CD4-positive, alpha-beta T cell (primary cell): ENCODE measurements around the gene CRIP2. TPM values are rescaled to one million over a fixed set of nuclear protein-coding genes. Genes with fewer than 3 reads are reported as not detected.

Experiments
- ATAC-seq: fragments of 200-7000 bp; cut with Tn5 transposase; one replicate; pipeline ENCODE4 v1.10.0; 2022; ENCODE audit warnings: mild to moderate bottlenecking; ENCODE audit not compliant: poor library complexity
- CTCF ChIA-PET: fragments of 350-600 bp; sonication (Branson Sonifier 250); formaldehyde crosslinking; loops from one replicate; lab custom pipeline; 2021; ENCODE audit warnings: antibody characterized with exemption, inconsistent platforms; lab: Charles Lee
- POLR2A ChIA-PET: fragments of 350-600 bp; sonication (Branson Sonifier 250); formaldehyde crosslinking; loops from one replicate; lab custom pipeline; 2021; ENCODE audit warnings: antibody characterized with exemption, inconsistent platforms; lab: Charles Lee
- DNase-seq, 14 experiments: peaks; one replicate each; pipeline ENCODE4 v3.0.0-alpha.2; 2013 to 2020; ENCODE audit warnings: mixed read lengths in 2 of 14
- H3K27ac ChIP-seq, 2 donors: one replicate each; pipeline versions ENCODE4 v1.5.1 to v1.7.0; 2013; ENCODE audit warnings: low read length in 2 of 2, low read depth in 1 of 2, mild to moderate bottlenecking in 1 of 2
- H3K27me3 ChIP-seq, 2 experiments: 1 replicate in 1 of 2; 2 replicates in 1 of 2; pipeline versions ENCODE4 v1.6.1 to v1.7.0; 2013; ENCODE audit warnings: low read length in 2 of 2, control low read depth in 1 of 2, mild to moderate bottlenecking in 1 of 2, moderate library complexity in 1 of 2; ENCODE audit not compliant: insufficient read depth in 2 of 2, control insufficient read depth in 1 of 2
- H3K36me3 ChIP-seq: one replicate; pipeline ENCODE4 v1.6.1; 2013; ENCODE audit warnings: low read length, control low read depth; ENCODE audit not compliant: insufficient read depth
- H3K4me1 ChIP-seq: one replicate; pipeline ENCODE4 v1.6.1; 2013; ENCODE audit warnings: low read length, control low read depth; ENCODE audit not compliant: insufficient read depth
- H3K4me3 ChIP-seq: one replicate; pipeline ENCODE4 v1.5.1; 2013; ENCODE audit warnings: mild to moderate bottlenecking, low read length, moderate library complexity
- H3K9me3 ChIP-seq, 2 experiments: 1 replicate in 1 of 2; 2 replicates in 1 of 2; pipeline versions ENCODE4 v1.6.1 to v1.7.0; 2013; ENCODE audit warnings: low read length in 2 of 2, mild to moderate bottlenecking in 2 of 2, control low read depth in 1 of 2, moderate library complexity in 1 of 2; ENCODE audit not compliant: control insufficient read depth in 1 of 2, insufficient read depth in 1 of 2
- H3K27ac Mint-ChIP-seq: one replicate; pipeline ENCODE4 v1.8.0; 2020; ENCODE audit warnings: mixed read lengths
- H3K27me3 Mint-ChIP-seq: one replicate; pipeline ENCODE4 v1.8.0; 2021; ENCODE audit warnings: mixed read lengths
- H3K36me3 Mint-ChIP-seq: one replicate; pipeline ENCODE4 v1.8.0; 2021; ENCODE audit warnings: low read depth, mixed read lengths
- H3K4me1 Mint-ChIP-seq: one replicate; pipeline ENCODE4 v1.8.0; 2021; ENCODE audit warnings: low read depth, mixed read lengths
- H3K4me3 Mint-ChIP-seq: one replicate; pipeline ENCODE4 v1.8.0; 2020; ENCODE audit warnings: mild to moderate bottlenecking, mixed read lengths
- H3K9me3 Mint-ChIP-seq: one replicate; pipeline ENCODE4 v1.8.0; 2020; ENCODE audit warnings: mixed read lengths
- intact Hi-C, 2 experiments: fragments of 100-400 bp; cut with DNase I in 1 of 2; cut with micrococcal nuclease in 1 of 2; formaldehyde crosslinking; loops; one replicate each; pipeline versions ENCODE4 v1.15.1 to v1.9.0; 2023 to 2025; cut with DNase I, micrococcal nuclease
- total RNA-seq, 174 experiments: library from RNA in 2 of 174; stranded (reverse) in 2 of 174; gene quantifications; one replicate each; pipeline ENCODE4 v1.2.3 and lab custom pipeline; 2021 to 2026
- TF ChIP-seq, protein P1 (sequence below): fragments of 200-600 bp; IDR thresholded peaks from one replicate; pipeline ENCODE4 v1.8.0; 2022; ENCODE audit warnings: antibody characterized with exemption, mild to moderate bottlenecking

Gene CRIP2
- total RNA-seq, 2 experiments from 2014 or later, result 62.5 to 68.3 TPM

DNA sequence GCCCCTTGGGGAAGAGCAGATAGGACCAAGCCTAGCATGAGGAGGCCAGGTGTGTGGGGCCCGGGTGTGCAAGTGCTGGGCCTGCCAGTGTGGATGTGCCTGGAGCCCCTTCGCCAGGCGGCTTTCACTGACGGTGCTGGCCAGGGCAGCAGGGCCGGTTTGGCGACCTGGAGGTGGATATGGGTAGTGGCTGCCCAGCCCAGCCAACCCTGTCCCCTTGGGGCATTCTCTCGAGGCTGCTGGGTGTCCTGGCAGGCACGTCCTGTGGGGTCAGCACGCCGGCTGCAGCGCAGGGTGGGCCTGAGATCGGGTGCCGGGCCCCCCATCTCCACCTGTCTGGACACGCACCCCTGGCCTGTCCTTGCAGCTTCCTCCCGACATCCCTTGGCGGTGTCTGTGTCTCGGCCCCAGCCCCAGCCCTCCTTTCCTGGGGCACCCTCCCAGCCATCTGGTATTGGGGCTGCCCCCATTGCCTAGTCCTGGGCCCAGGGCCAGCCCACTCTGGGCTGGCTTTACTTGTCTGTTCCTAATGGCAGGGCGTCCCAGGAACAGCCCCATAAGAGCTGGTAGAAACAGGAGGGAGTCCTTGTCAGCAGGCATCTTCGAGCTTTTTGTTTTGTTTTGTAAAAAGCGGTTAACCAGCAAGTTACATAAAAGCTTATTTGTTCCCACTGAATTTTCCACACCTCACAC lies 7.2 kb upstream of the CRIP2 start:
- intact Hi-C loops, result no loop called here
- Mint-ChIP-seq H3K4me3 (no peak overlapping the region), H3K9me3 (no peaks in the 10 kb centered on the region), H3K27ac (no peak overlapping the region), H3K27me3 (no peaks in the 10 kb centered on the region), H3K36me3 (peaks cover 5% of the 10 kb centered on the region), H3K4me1 (no peaks in the 10 kb centered on the region)
- DNase-seq, result no peak
- Histone ChIP-seq H3K4me1 (peaks cover under 1% of the 10 kb centered on the region), H3K4me3 (no peak overlapping the region), H3K27ac (no peak overlapping the region), H3K27me3 (no peaks in the 10 kb centered on the region), H3K9me3 (no peaks in the 10 kb centered on the region), H3K36me3 (peaks cover 37% of the 10 kb centered on the region)
- CTCF ChIA-PET, result interaction anchor here (1.5 kb wide), 1 partner anchor 19 kb away, joined by 4 read pairs; no protein-coding TSS in a partner anchor
- no peak for ATAC-seq
- POLR2A ChIA-PET, result interaction anchor here (1.8 kb wide), 1 partner anchor 22 kb away, joined by 9 read pairs; the partner anchor contains the start of gene TEDC1
- TF ChIP-seq, protein P1, sequence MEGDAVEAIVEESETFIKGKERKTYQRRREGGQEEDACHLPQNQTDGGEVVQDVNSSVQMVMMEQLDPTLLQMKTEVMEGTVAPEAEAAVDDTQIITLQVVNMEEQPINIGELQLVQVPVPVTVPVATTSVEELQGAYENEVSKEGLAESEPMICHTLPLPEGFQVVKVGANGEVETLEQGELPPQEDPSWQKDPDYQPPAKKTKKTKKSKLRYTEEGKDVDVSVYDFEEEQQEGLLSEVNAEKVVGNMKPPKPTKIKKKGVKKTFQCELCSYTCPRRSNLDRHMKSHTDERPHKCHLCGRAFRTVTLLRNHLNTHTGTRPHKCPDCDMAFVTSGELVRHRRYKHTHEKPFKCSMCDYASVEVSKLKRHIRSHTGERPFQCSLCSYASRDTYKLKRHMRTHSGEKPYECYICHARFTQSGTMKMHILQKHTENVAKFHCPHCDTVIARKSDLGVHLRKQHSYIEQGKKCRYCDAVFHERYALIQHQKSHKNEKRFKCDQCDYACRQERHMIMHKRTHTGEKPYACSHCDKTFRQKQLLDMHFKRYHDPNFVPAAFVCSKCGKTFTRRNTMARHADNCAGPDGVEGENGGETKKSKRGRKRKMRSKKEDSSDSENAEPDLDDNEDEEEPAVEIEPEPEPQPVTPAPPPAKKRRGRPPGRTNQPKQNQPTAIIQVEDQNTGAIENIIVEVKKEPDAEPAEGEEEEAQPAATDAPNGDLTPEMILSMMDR, result no peak

- no peaks in the 10 kb centered on the region for H3K27me3 Mint-ChIP-seq
- no peaks in the 10 kb centered on the region for H3K27me3 ChIP-seq
- no peak overlapping the region for H3K27ac Mint-ChIP-seq
- DNase-seq (no peak), ATAC-seq (no peak)
- no peaks in the 10 kb centered on the region for H3K9me3 Mint-ChIP-seq
- no peak overlapping the region for H3K4me3 Mint-ChIP-seq
- no peaks in the 10 kb centered on the region for H3K4me1 Mint-ChIP-seq
- POLR2A ChIA-PET, result interaction anchor here (1.8 kb wide), 1 partner anchor 22 kb away, joined by 9 read pairs; the partner anchor contains the start of gene TEDC1
- no peak overlapping the region for H3K27ac ChIP-seq
- no peaks in the 10 kb centered on the region for H3K9me3 ChIP-seq
- TF ChIP-seq, protein P1, result no peak
- peaks cover 3% of the 10 kb centered on the region for H3K36me3 Mint-ChIP-seq
- H3K4me3 ChIP-seq, result no peak overlapping the region
- peaks cover 7% of the 10 kb centered on the region for H3K4me1 ChIP-seq
- intact Hi-C loops, result no loop called here
- H3K36me3 ChIP-seq, result peaks cover 32% of the 10 kb centered on the region
- CTCF ChIA-PET, result interaction anchor here (1.5 to 2.0 kb wide), 2 partner anchors 20 to 22 kb away, joined by 4 to 5 read pairs; no protein-coding TSS in a partner anchor
Observed at GRCh38 chr14:105467942-105468471, 6.6 kb upstream of the CRIP2 start.

DNA sequence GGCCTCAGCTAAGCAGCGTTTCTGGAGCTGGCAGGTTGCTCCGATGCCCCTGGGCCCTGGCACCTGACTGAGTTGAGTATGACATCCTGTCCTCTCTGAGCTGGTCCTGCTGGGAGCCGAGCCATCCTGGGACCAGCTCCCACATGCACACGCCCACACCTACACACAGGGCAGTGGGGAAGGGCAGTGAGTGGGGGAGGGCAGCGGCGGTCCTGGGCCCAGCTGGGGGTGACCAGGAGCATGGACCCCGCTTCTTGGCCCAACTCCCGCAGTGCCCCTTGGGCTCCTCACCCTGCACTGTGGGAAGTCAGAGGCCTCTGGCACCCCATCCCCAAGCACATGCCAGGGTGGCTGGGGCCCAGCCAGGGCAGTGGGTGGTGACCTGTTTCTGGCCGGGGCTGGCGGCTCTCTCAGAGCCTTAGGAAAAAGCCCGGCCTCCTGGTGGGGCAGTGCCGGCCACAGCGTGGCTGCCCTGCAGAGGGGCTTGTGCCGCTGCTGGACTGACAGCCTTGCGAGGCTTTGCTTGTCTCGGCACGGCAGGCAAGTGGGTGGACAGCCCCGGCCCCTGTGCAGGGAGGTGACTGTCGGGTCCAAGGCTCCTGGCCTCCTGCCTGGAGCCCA lies 5.9 kb upstream of the CRIP2 start:
- H3K4me3 Mint-ChIP-seq, result no peak overlapping the region
- peaks cover under 1% of the 10 kb centered on the region for H3K4me1 Mint-ChIP-seq
- ATAC-seq (no peak), DNase-seq (no peak)
- Histone ChIP-seq H3K36me3 (peaks cover 25% of the 10 kb centered on the region), H3K9me3 (no peaks in the 10 kb centered on the region), H3K4me1 (peaks cover 14% of the 10 kb centered on the region), H3K27ac (no peak overlapping the region), H3K27me3 (no peaks in the 10 kb centered on the region), H3K4me3 (no peak overlapping the region)
- intact Hi-C loops, result no loop called here
- TF ChIP-seq, protein P1, result no peak
- H3K27me3 Mint-ChIP-seq, result no peaks in the 10 kb centered on the region
- H3K27ac Mint-ChIP-seq, result no peak overlapping the region
- ChIA-PET CTCF (interaction anchor here (1.5 to 2.0 kb wide), 2 partner anchors 20 to 21 kb away, joined by 4 to 5 read pairs; no protein-coding TSS in a partner anchor), POLR2A (interaction anchor here (1.3 to 1.8 kb wide), 2 partner anchors 12 to 21 kb away, joined by 3 to 9 read pairs; partner anchors contain the start of gene TEDC1)
- H3K36me3 Mint-ChIP-seq, result no peaks in the 10 kb centered on the region
- no peaks in the 10 kb centered on the region for H3K9me3 Mint-ChIP-seq
